NB4 (cell line): ENCODE results near the gene PMEPA1.

Source experiments
- CTCF ChIP-seq: IDR thresholded peaks from one replicate; pipeline ENCODE4 v1.5.1; 2012; ENCODE audit warnings: low read depth, low read length
- MAX ChIP-seq: IDR thresholded peaks from 2 replicates; pipeline ENCODE4 v1.6.1; 2011; ENCODE audit warnings: low read depth, low read length
- POLR2A ChIP-seq: IDR thresholded peaks from 2 replicates; pipeline ENCODE4 v1.6.1; 2011; ENCODE audit warnings: mild to moderate bottlenecking; ENCODE audit not compliant: insufficient read length; ENCODE audit errors: extremely low read depth

GRCh38 chr20:57663241-57663640 is 46.6 kb downstream of the PMEPA1 start:
- TF ChIP-seq POLR2A (no peak), CTCF (no peak), MAX (no peak)
